Activated T-cell treated with anti-CD3 and anti-CD28 coated beads for 4 hours (primary cell): ENCODE data around the gene DNAI1.
"Not testable (repeated sequence)": the region's sequence is repeated elsewhere in the genome, so short reads cannot be mapped to it uniquely, and the experiment has no call there.

ENCODE experiments used
- DNase-seq: peaks from one replicate; pipeline ENCODE4 v3.0.0-alpha.2; 2020

DNAI1 gene

GRCh38 chr9:34451545-34451944 lies 7.1 kb upstream of the DNAI1 start:
- no peak for DNase-seq

GRCh38 chr9:34452568-34452967 lies 6.0 kb upstream of the DNAI1 start:
- DNase-seq: no peak

- DNase-seq: no peak
These were observed 4.0 kb upstream of the DNAI1 start for GRCh38 chr9:34454571-34455065.

GRCh38 chr9:34456151-34456550 lies 2.5 kb upstream of the DNAI1 start:
- DNase-seq: no peak

- DNase-seq: no peak
These were observed 1.9 kb upstream of the DNAI1 start for GRCh38 chr9:34456746-34457145.

GRCh38 chr9:34457266-34458012 lies 1.2 kb upstream of the DNAI1 start:
- no peak for DNase-seq

GRCh38 chr9:34458959-34459340 lies 345 bp downstream of the DNAI1 start:
- no peak for DNase-seq

- DNase-seq: no peak
These were observed 751 bp downstream of the DNAI1 start for GRCh38 chr9:34459356-34459755.

GRCh38 chr9:34459941-34460340 lies 1.3 kb downstream of the DNAI1 start:
- DNase-seq: no peak

- no peak for DNase-seq
These were observed 4.7 kb downstream of the DNAI1 start for GRCh38 chr9:34463098-34463900.

GRCh38 chr9:34463901-34464232 lies 5.3 kb downstream of the DNAI1 start:
- no peak for DNase-seq

- DNase-seq: no peak
These were observed 6.0 kb downstream of the DNAI1 start for GRCh38 chr9:34464571-34464970.

GRCh38 chr9:34465468-34465867 lies 6.9 kb downstream of the DNAI1 start:
- no peak for DNase-seq

GRCh38 chr9:34475097-34475496 lies 16.5 kb downstream of the DNAI1 start:
- no peak for DNase-seq

- no peak for DNase-seq
These were observed 18.9 kb downstream of the DNAI1 start for GRCh38 chr9:34477541-34477940.

GRCh38 chr9:34479431-34479866 lies 20.8 kb downstream of the DNAI1 start:
- DNase-seq: no peak

- not testable (repeated sequence) for DNase-seq
These were observed 23.0 kb downstream of the DNAI1 start for GRCh38 chr9:34481620-34482019.

- not testable (repeated sequence) for DNase-seq
These were observed 24.1 kb downstream of the DNAI1 start for GRCh38 chr9:34482746-34483145.

- no peak for DNase-seq
These were observed 26.1 kb downstream of the DNAI1 start for GRCh38 chr9:34484678-34485077.

GRCh38 chr9:34485822-34486221 lies 27.2 kb downstream of the DNAI1 start:
- DNase-seq: no peak

GRCh38 chr9:34486572-34486971 lies 28.0 kb downstream of the DNAI1 start:
- no peak for DNase-seq

- DNase-seq: no peak
These were observed 31.8 kb downstream of the DNAI1 start for GRCh38 chr9:34490360-34490759.

GRCh38 chr9:34490760-34491159 lies 32.2 kb downstream of the DNAI1 start:
- DNase-seq: no peak

GRCh38 chr9:34491596-34491995 lies 33.0 kb downstream of the DNAI1 start:
- DNase-seq: no peak
